ENCODE data around the gene PLEKHG1. TPM values are rescaled to one million over a fixed set of nuclear protein-coding genes. Genes with fewer than 3 reads are reported as not detected.
A peak's percentile ranks its signal among the peaks of the same experiment; 100 is the strongest.

Gene PLEKHG1
- total and polyA plus RNA-seq, 2 of the 13 experiments (the other 11 are each of a cell fraction or from before 2014, with no cell fraction given) = 0.03 to 0.04 TPM

- TF ChIP-seq E2F5 (CRISPR knock-in tag; conservative IDR thresholded peaks at IDR 0.05) (no peak), ZNF335 (CRISPR knock-in tag; IDR thresholded peaks at IDR 0.05) (no peak), TAF1 (CRISPR knock-in tag; IDR thresholded peaks at IDR 0.05) (no peak), GLI4 (CRISPR knock-in tag; IDR thresholded peaks at IDR 0.05; ENCODE audit: borderline replicate concordance) (no peak), ZHX2 (IDR thresholded peaks at IDR 0.05; ENCODE audit: low read depth) (no peak), ZHX2 (CRISPR knock-in tag; IDR thresholded peaks at IDR 0.05; ENCODE audit: borderline replicate concordance) (no peak), ATF3 (CRISPR knock-in tag; IDR thresholded peaks at IDR 0.05) (no peak), ZFP36L2 (CRISPR knock-in tag; IDR thresholded peaks at IDR 0.05) (no peak), NCOA1 (CRISPR knock-in tag; IDR thresholded peaks at IDR 0.05) (no peak), NRL (CRISPR knock-in tag; IDR thresholded peaks at IDR 0.05; ENCODE audit: borderline replicate concordance) (0 out of 2 replicates have a peak, but pooled peaks have one; percentile 14), SRSF4 (IDR thresholded peaks at IDR 0.05; ENCODE audit: low read depth, low read length, poor library complexity, severe bottlenecking) (no peak), KDM5B (CRISPR knock-in tag; IDR thresholded peaks at IDR 0.05; ENCODE audit: borderline replicate concordance) (no peak), RBM39 (IDR thresholded peaks at IDR 0.05; ENCODE audit: low read depth, low read length, poor library complexity, severe bottlenecking) (no peak), ZBTB43 (CRISPR knock-in tag; conservative IDR thresholded peaks at IDR 0.05) (peak; percentile 53; the same call in 1 of the 2 replicates), KLF6 (CRISPR knock-in tag; IDR thresholded peaks at IDR 0.05) (no peak), ZBTB20 (CRISPR knock-in tag; IDR thresholded peaks at IDR 0.05; ENCODE audit: borderline replicate concordance, low read depth) (no peak), CBX5 (CRISPR knock-in tag; IDR thresholded peaks at IDR 0.05; ENCODE audit: borderline replicate concordance) (no peak), ZNF879 (CRISPR knock-in tag; IDR thresholded peaks at IDR 0.05) (no peak), RAD21 (CRISPR knock-in tag; IDR thresholded peaks at IDR 0.05) (no peak), CREM (IDR thresholded peaks at IDR 0.05) (peak; percentile 13; the same call in 1 of the 2 replicates), CREM (CRISPR knock-in tag; IDR thresholded peaks at IDR 0.05) (no peak), ZNF260 (CRISPR knock-in tag; IDR thresholded peaks at IDR 0.05; ENCODE audit: borderline replicate concordance, low read depth) (no peak), SAP130 (CRISPR knock-in tag; IDR thresholded peaks at IDR 0.05; ENCODE audit: low read depth) (no peak)
Measured at GRCh38 chr6:150573041-150573681, 26.5 kb upstream of the PLEKHG1 start (continued).

Data from HepG2 (cell line).